Measurements from ENCODE around the gene SFRP5.

DNA sequence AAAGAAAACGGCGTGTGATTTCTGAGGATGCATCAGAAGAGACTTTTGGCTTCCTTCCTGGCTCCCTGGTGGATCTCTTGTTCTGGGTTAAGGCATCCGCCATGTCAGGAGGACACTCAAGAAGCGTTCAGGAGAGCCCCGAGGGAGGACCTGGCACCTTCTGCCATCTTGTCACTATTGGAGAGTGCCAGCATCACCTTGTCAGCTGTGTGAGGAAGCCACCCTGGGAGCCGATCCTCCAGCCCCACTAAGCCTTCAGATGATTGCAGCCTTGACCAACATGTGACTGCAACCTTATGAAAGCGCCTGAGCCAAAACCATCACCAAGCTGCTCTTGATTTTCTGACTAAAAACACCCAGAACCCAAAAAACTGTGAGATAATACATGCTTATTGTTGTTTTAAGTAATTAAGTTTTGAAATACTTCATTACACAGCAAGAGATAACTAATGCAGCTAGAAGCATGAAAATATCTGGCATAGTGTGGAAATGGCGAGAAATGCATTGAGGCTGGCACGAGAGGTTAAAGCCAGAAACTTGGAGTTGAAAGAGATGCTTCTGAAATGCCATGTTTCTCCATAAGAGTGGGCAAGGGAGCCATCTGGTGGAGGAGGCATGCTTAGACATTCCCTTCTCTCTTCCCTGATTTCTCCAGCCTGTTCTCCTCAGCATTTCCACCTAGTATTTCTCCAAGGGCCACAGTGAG lies 40.3 kb downstream of the SFRP5 start:
- TF ChIP-seq POLR2AphosphoS5 (IDR thresholded peaks at IDR 0.05; ENCODE audit: insufficient read depth in 1 of 2, low read depth in 1 of 2) = no peak
- TF ChIP-seq, protein P1, sequence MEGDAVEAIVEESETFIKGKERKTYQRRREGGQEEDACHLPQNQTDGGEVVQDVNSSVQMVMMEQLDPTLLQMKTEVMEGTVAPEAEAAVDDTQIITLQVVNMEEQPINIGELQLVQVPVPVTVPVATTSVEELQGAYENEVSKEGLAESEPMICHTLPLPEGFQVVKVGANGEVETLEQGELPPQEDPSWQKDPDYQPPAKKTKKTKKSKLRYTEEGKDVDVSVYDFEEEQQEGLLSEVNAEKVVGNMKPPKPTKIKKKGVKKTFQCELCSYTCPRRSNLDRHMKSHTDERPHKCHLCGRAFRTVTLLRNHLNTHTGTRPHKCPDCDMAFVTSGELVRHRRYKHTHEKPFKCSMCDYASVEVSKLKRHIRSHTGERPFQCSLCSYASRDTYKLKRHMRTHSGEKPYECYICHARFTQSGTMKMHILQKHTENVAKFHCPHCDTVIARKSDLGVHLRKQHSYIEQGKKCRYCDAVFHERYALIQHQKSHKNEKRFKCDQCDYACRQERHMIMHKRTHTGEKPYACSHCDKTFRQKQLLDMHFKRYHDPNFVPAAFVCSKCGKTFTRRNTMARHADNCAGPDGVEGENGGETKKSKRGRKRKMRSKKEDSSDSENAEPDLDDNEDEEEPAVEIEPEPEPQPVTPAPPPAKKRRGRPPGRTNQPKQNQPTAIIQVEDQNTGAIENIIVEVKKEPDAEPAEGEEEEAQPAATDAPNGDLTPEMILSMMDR (IDR thresholded peaks at IDR 0.05) = peak; percentile 71 to 95 (median 92)

All from vagina (tissue), 2 donors.